ENCODE data around the gene BEGAIN. TPM values are rescaled to one million over a fixed set of nuclear protein-coding genes. Genes with fewer than 3 reads are reported as not detected.

Gene BEGAIN
- total RNA-seq, 1 donor from 2014 or later = 3.2 TPM

GRCh38 chr14:100532154-100532861 lies 54.9 kb downstream of the BEGAIN start:
- no peak for DNase-seq (ENCODE audit: low read depth)
- no peaks in the 10 kb centered on the region for H3K36me3 ChIP-seq (ENCODE audit: control insufficient read depth, insufficient read depth, low read length)

GRCh38 chr14:100531152-100532121 lies 55.8 kb downstream of the BEGAIN start:
- H3K27me3 ChIP-seq (ENCODE audit: control insufficient read depth, insufficient read depth, low read length) = peaks cover 3% of the 10 kb centered on the region
- peaks cover 1% of the 10 kb centered on the region for H3K36me3 ChIP-seq (ENCODE audit: control insufficient read depth, insufficient read depth, low read length)
- no peak for DNase-seq (ENCODE audit: low read depth)
- no peak for TF ChIP-seq CTCF (IDR thresholded peaks at IDR 0.05; ENCODE audit: insufficient read depth, low read length, poor library complexity, severe bottlenecking)
- no peak overlapping the region for H3K4me3 ChIP-seq (ENCODE audit: low read depth, low read length)

More at GRCh38 chr14:100532154-100532861, 54.9 kb downstream of the BEGAIN start:
- no peak for TF ChIP-seq CTCF (IDR thresholded peaks at IDR 0.05; ENCODE audit: insufficient read depth, low read length, poor library complexity, severe bottlenecking)
- Histone ChIP-seq H3K4me3 (ENCODE audit: low read depth, low read length) (no peak overlapping the region), H3K27me3 (ENCODE audit: control insufficient read depth, insufficient read depth, low read length) (peaks cover 3% of the 10 kb centered on the region)

GRCh38 chr14:100530270-100531072 lies 56.7 kb downstream of the BEGAIN start:
- no peak for DNase-seq (ENCODE audit: low read depth)
- TF ChIP-seq CTCF (IDR thresholded peaks at IDR 0.05; ENCODE audit: insufficient read depth, low read length, poor library complexity, severe bottlenecking) = no peak
- Histone ChIP-seq H3K27me3 (ENCODE audit: control insufficient read depth, insufficient read depth, low read length) (peaks cover 3% of the 10 kb centered on the region), H3K4me3 (ENCODE audit: low read depth, low read length) (no peak overlapping the region), H3K36me3 (ENCODE audit: control insufficient read depth, insufficient read depth, low read length) (peaks cover 1% of the 10 kb centered on the region)

- Histone ChIP-seq H3K27me3 (ENCODE audit: control insufficient read depth, insufficient read depth, low read length) (no peaks in the 10 kb centered on the region), H3K36me3 (ENCODE audit: control insufficient read depth, insufficient read depth, low read length) (peaks cover 1% of the 10 kb centered on the region), H3K4me3 (ENCODE audit: low read depth, low read length) (no peak overlapping the region)
- no peak for TF ChIP-seq CTCF (IDR thresholded peaks at IDR 0.05; ENCODE audit: insufficient read depth, low read length, poor library complexity, severe bottlenecking)
- DNase-seq (ENCODE audit: low read depth) = no peak
These were observed 57.6 kb downstream of the BEGAIN start for GRCh38 chr14:100529561-100530031.

GRCh38 chr14:100528962-100529560 lies 58.2 kb downstream of the BEGAIN start:
- Histone ChIP-seq H3K36me3 (ENCODE audit: control insufficient read depth, insufficient read depth, low read length) (peaks cover 1% of the 10 kb centered on the region), H3K4me3 (ENCODE audit: low read depth, low read length) (no peak overlapping the region), H3K27me3 (ENCODE audit: control insufficient read depth, insufficient read depth, low read length) (no peaks in the 10 kb centered on the region)
- no peak for DNase-seq (ENCODE audit: low read depth)
- TF ChIP-seq CTCF (IDR thresholded peaks at IDR 0.05; ENCODE audit: insufficient read depth, low read length, poor library complexity, severe bottlenecking) = no peak
